MM.1S (cell line): ENCODE measurements around the gene PIK3R1.

ENCODE experiments used
- DNase-seq: peaks from one replicate; pipeline ENCODE4 v3.0.0-alpha.2; 2015
- H2AFZ ChIP-seq: fragments of 300-600 bp; sonication (generic); 2 replicates; pipeline ENCODE4 v1.6.0; 2016; ENCODE audit warnings: antibody characterized with exemption, low read length
- H3F3A ChIP-seq: fragments of 300-600 bp; sonication (generic); 2 replicates; pipeline ENCODE4 v1.6.1; 2016; ENCODE audit warnings: mild to moderate bottlenecking, antibody characterized with exemption, low read length, moderate library complexity, mixed read lengths; ENCODE audit not compliant: insufficient read depth
- H3K27ac ChIP-seq: fragments of 300-600 bp; sonication (generic); 2 replicates; pipeline ENCODE4 v1.5.1; 2016; ENCODE audit warnings: mild to moderate bottlenecking, low read length
- H3K27me3 ChIP-seq: fragments of 300-600 bp; sonication (generic); replicated peaks from 2 replicates; pipeline ENCODE4 v1.6.0; 2016; ENCODE audit warnings: low read length; ENCODE audit not compliant: insufficient read depth
- H3K36me3 ChIP-seq: fragments of 300-600 bp; sonication (generic); replicated peaks from 2 replicates; pipeline ENCODE4 v1.6.1; 2016; ENCODE audit warnings: mild to moderate bottlenecking, low read length, mixed read lengths; ENCODE audit not compliant: insufficient read depth
- H3K4me1 ChIP-seq: fragments of 300-600 bp; sonication (generic); 2 replicates; pipeline ENCODE4 v1.6.1; 2016; ENCODE audit warnings: low read length, mixed read lengths
- H3K4me2 ChIP-seq: fragments of 300-600 bp; sonication (generic); 2 replicates; pipeline ENCODE4 v1.6.0; 2016; ENCODE audit warnings: low read depth, low read length
- H3K4me3 ChIP-seq: fragments of 300-600 bp; sonication (generic); 2 replicates; pipeline ENCODE4 v1.5.1; 2016; ENCODE audit warnings: low read length, mixed read lengths
- H3K79me2 ChIP-seq: fragments of 300-600 bp; sonication (generic); 2 replicates; pipeline ENCODE4 v1.6.1; 2016; ENCODE audit warnings: mixed run types, low read length, mixed read lengths
- H3K9ac ChIP-seq: fragments of 300-600 bp; sonication (generic); 2 replicates; pipeline ENCODE4 v1.6.1; 2016; ENCODE audit warnings: low read length, mixed read lengths
- H3K9me2 ChIP-seq: fragments of 300-600 bp; sonication (generic); replicated peaks from 2 replicates; pipeline ENCODE4 v1.6.1; 2016; ENCODE audit warnings: mild to moderate bottlenecking, low read length, mixed read lengths; ENCODE audit not compliant: insufficient read depth
- H3K9me3 ChIP-seq: fragments of 300-600 bp; sonication (generic); replicated peaks from 2 replicates; pipeline ENCODE4 v1.6.1; 2016; ENCODE audit warnings: mild to moderate bottlenecking, low read length, mixed read lengths; ENCODE audit not compliant: insufficient read depth
- H4K20me1 ChIP-seq: fragments of 300-600 bp; sonication (generic); 2 replicates; pipeline ENCODE4 v1.6.1; 2016; ENCODE audit warnings: mild to moderate bottlenecking, low read length, moderate library complexity, mixed read lengths; ENCODE audit not compliant: insufficient read depth
- CTCF ChIP-seq: fragments of 300-600 bp; sonication (generic); IDR thresholded peaks from 2 replicates; pipeline ENCODE4 v1.5.1; 2016; ENCODE audit warnings: antibody characterized with exemption, low read length, mixed read lengths
- EZH2 ChIP-seq: fragments of 300-600 bp; sonication (generic); optimal IDR thresholded peaks from 2 replicates; pipeline ENCODE3; 2017; ENCODE audit warnings: low read depth, mild to moderate bottlenecking, antibody characterized with exemption, low read length, mixed read lengths
- EZH2phosphoT487 ChIP-seq: fragments of 300-600 bp; sonication (generic); IDR thresholded peaks from 2 replicates; pipeline ENCODE4 v1.6.1; 2018; ENCODE audit warnings: antibody characterized with exemption, low read length

Gene PIK3R1

GRCh38 chr5:68265822-68266395, 50.4 kb downstream of the PIK3R1 start:
- no peak overlapping the region for H2AFZ ChIP-seq
- H3K4me1 ChIP-seq: no peaks in the 10 kb centered on the region
- DNase-seq: no peak
- H3K36me3 ChIP-seq: no peaks in the 10 kb centered on the region
- no peak overlapping the region for H3K4me2 ChIP-seq
- no peaks in the 10 kb centered on the region for H3F3A ChIP-seq
- H3K79me2 ChIP-seq: 0 out of 2 replicates have a peak, but pooled peaks cover 5% of the 10 kb centered on the region
- no peaks in the 10 kb centered on the region for H3K9me2 ChIP-seq
- no peak overlapping the region for H3K9ac ChIP-seq
- no peak overlapping the region for H3K4me3 ChIP-seq
- no peaks in the 10 kb centered on the region for H3K27me3 ChIP-seq
- H4K20me1 ChIP-seq: no peaks in the 10 kb centered on the region
- no peak for TF ChIP-seq EZH2
- no peak for TF ChIP-seq EZH2phosphoT487
- TF ChIP-seq CTCF: no peak
- H3K27ac ChIP-seq: no peak overlapping the region
- H3K9me3 ChIP-seq: no peaks in the 10 kb centered on the region

GRCh38 chr5:68266457-68266856, 50.9 kb downstream of the PIK3R1 start:
- Histone ChIP-seq H3K4me3 (no peak overlapping the region), H3K9me3 (no peaks in the 10 kb centered on the region), H3K4me2 (no peak overlapping the region), H4K20me1 (no peaks in the 10 kb centered on the region), H3K4me1 (no peaks in the 10 kb centered on the region), H3K9ac (no peak overlapping the region), H2AFZ (no peak overlapping the region), H3K27me3 (no peaks in the 10 kb centered on the region), H3K9me2 (no peaks in the 10 kb centered on the region), H3F3A (no peaks in the 10 kb centered on the region), H3K79me2 (0 out of 2 replicates have a peak, but pooled peaks cover 5% of the 10 kb centered on the region), H3K27ac (no peak overlapping the region), H3K36me3 (no peaks in the 10 kb centered on the region)
- DNase-seq: no peak
- TF ChIP-seq CTCF: no peak
- TF ChIP-seq EZH2phosphoT487: no peak
- TF ChIP-seq EZH2: no peak

- Histone ChIP-seq H3F3A (no peaks in the 10 kb centered on the region), H3K9me2 (no peaks in the 10 kb centered on the region), H3K4me3 (no peak overlapping the region), H3K27me3 (no peaks in the 10 kb centered on the region), H3K4me1 (no peaks in the 10 kb centered on the region), H3K79me2 (0 out of 2 replicates have a peak, but pooled peaks cover 5% of the 10 kb centered on the region), H3K4me2 (no peak overlapping the region), H3K27ac (no peak overlapping the region), H2AFZ (no peak overlapping the region), H4K20me1 (no peaks in the 10 kb centered on the region), H3K9ac (no peak overlapping the region), H3K9me3 (no peaks in the 10 kb centered on the region), H3K36me3 (no peaks in the 10 kb centered on the region)
- no peak for TF ChIP-seq CTCF
- no peak for DNase-seq
Measured at GRCh38 chr5:68267066-68267465, 51.5 kb downstream of the PIK3R1 start.
